H9 (cell line): ENCODE measurements around the gene FADS3. TPM values are rescaled to one million over a fixed set of nuclear protein-coding genes. Genes with fewer than 3 reads are reported as not detected.

Experiments
- DNase-seq: peaks from one replicate; pipeline ENCODE4 v3.0.0-alpha.2; 2017
- H2AFZ ChIP-seq: one replicate; pipeline ENCODE4 v1.6.1; 2013; ENCODE audit warnings: mild to moderate bottlenecking, low read length, control low read depth, moderate library complexity
- H2AK5ac ChIP-seq: 2 replicates; pipeline ENCODE4 v1.6.1; 2013; ENCODE audit warnings: low read length, control low read depth, mixed read lengths; ENCODE audit not compliant: insufficient read length
- H2BK120ac ChIP-seq: one replicate; pipeline ENCODE4 v1.6.1; 2013; ENCODE audit warnings: low read depth, mild to moderate bottlenecking, low read length, control low read depth, inconsistent platforms; ENCODE audit not compliant: poor library complexity, severe bottlenecking
- H2BK12ac ChIP-seq: 2 replicates; pipeline ENCODE4 v1.6.1; 2013; ENCODE audit warnings: low read length, control low read depth, mixed read lengths, low read depth; ENCODE audit not compliant: insufficient read length
- H2BK15ac ChIP-seq: 2 replicates; pipeline ENCODE4 v1.6.1; 2013; ENCODE audit warnings: low read depth, low read length, control low read depth
- H2BK20ac ChIP-seq: one replicate; pipeline ENCODE4 v1.6.1; 2013; ENCODE audit warnings: low read depth, mild to moderate bottlenecking, low read length, control low read depth, inconsistent platforms; ENCODE audit not compliant: poor library complexity, severe bottlenecking
- H2BK5ac ChIP-seq: 2 replicates; pipeline ENCODE4 v1.6.1; 2013; ENCODE audit warnings: low read length, control low read depth, mixed read lengths; ENCODE audit not compliant: insufficient read length
- H3K14ac ChIP-seq: 2 replicates; pipeline ENCODE4 v1.6.1; 2013; ENCODE audit warnings: low read length, control low read depth; ENCODE audit not compliant: insufficient read depth
- H3K18ac ChIP-seq: 2 replicates; pipeline ENCODE4 v1.6.1; 2013; ENCODE audit warnings: low read depth, mild to moderate bottlenecking, mixed read lengths, low read length, control low read depth; ENCODE audit not compliant: insufficient read length
- H3K23ac ChIP-seq: 2 replicates; pipeline ENCODE4 v1.6.1; 2013; ENCODE audit warnings: low read length, control low read depth, mixed read lengths, low read depth; ENCODE audit not compliant: insufficient read length
- H3K23me2 ChIP-seq: 2 replicates; pipeline ENCODE4 v1.6.1; 2013; ENCODE audit warnings: low read depth, mild to moderate bottlenecking, mixed read lengths, low read length, control low read depth; ENCODE audit not compliant: insufficient read length, poor library complexity, severe bottlenecking
- H3K27ac ChIP-seq: 2 replicates; pipeline ENCODE4 v1.5.1; 2013; ENCODE audit warnings: low read length, control low read depth, mixed read lengths, low read depth; ENCODE audit not compliant: insufficient read length
- H3K27me3 ChIP-seq: 2 replicates; pipeline ENCODE4 v1.6.1; 2013; ENCODE audit warnings: low read length, control low read depth, inconsistent platforms; ENCODE audit not compliant: insufficient read depth
- H3K4ac ChIP-seq: 2 replicates; pipeline ENCODE4 v1.6.1; 2013; ENCODE audit warnings: low read depth, mild to moderate bottlenecking, control low read depth, inconsistent platforms, low read length, moderate library complexity
- H3K4me1 ChIP-seq: 2 replicates; pipeline ENCODE4 v1.6.1; 2013; ENCODE audit warnings: low read length, control low read depth, inconsistent platforms; ENCODE audit not compliant: insufficient read depth
- H3K4me2 ChIP-seq: 2 replicates; pipeline ENCODE4 v1.6.1; 2013; ENCODE audit warnings: low read length, control low read depth, mixed read lengths; ENCODE audit not compliant: insufficient read length, insufficient read depth
- H3K56ac ChIP-seq: 2 replicates; pipeline ENCODE4 v1.6.1; 2013; ENCODE audit warnings: low read depth, mild to moderate bottlenecking, mixed read lengths, low read length, control low read depth; ENCODE audit not compliant: insufficient read length
- H3K79me1 ChIP-seq: 2 replicates; pipeline ENCODE4 v1.6.1; 2013; ENCODE audit warnings: low read depth, mild to moderate bottlenecking, moderate library complexity, low read length, control low read depth, inconsistent platforms; ENCODE audit not compliant: insufficient read depth, poor library complexity, severe bottlenecking
- H3K79me2 ChIP-seq: 2 replicates; pipeline ENCODE4 v1.6.1; 2013; ENCODE audit warnings: low read length, control low read depth, inconsistent platforms; ENCODE audit not compliant: insufficient read depth
- H3K9ac ChIP-seq: 2 replicates; pipeline ENCODE4 v1.6.1; 2013; ENCODE audit warnings: low read length, control low read depth, mixed read lengths; ENCODE audit not compliant: insufficient read length; ENCODE audit errors: extremely low read depth
- H3K9me3 ChIP-seq: one replicate; pipeline ENCODE4 v1.6.1; 2013; ENCODE audit warnings: low read depth, low read length, inconsistent platforms; ENCODE audit not compliant: control insufficient read depth
- H3T11ph ChIP-seq: one replicate; pipeline ENCODE4 v1.6.1; 2013; ENCODE audit warnings: mild to moderate bottlenecking, low read length, control low read depth, inconsistent platforms
- H4K20me1 ChIP-seq: one replicate; pipeline ENCODE4 v1.6.1; 2013; ENCODE audit not compliant: control insufficient read depth, insufficient read length, insufficient read depth
- H4K5ac ChIP-seq: 2 replicates; pipeline ENCODE4 v1.6.1; 2013; ENCODE audit warnings: low read depth, mild to moderate bottlenecking, mixed read lengths, low read length, control low read depth; ENCODE audit not compliant: insufficient read length
- H4K8ac ChIP-seq: replicated peaks from 2 replicates; pipeline ENCODE4 v1.6.1; 2013; ENCODE audit warnings: low read length, control low read depth, mixed read lengths, low read depth; ENCODE audit not compliant: insufficient read length
- H4K91ac ChIP-seq: 2 replicates; pipeline ENCODE4 v1.6.1; 2013; ENCODE audit warnings: low read depth, mild to moderate bottlenecking, moderate library complexity, mixed read lengths, low read length, control low read depth; ENCODE audit not compliant: insufficient read length
- H3K27ac Mint-ChIP-seq, 3 experiments: 2 replicates in 2 of 3; 3 replicates in 1 of 3; pipeline ENCODE4 v1.8.0; 2020 to 2021; ENCODE audit warnings: mixed read lengths in 3 of 3, mild to moderate bottlenecking in 1 of 3, moderate library complexity in 1 of 3
- H3K27me3 Mint-ChIP-seq: 2 replicates; pipeline ENCODE4 v1.8.0; 2021; ENCODE audit warnings: low read depth, mild to moderate bottlenecking, moderate library complexity, mixed read lengths
- H3K36me3 Mint-ChIP-seq, 3 experiments: 2 replicates in 2 of 3; 3 replicates in 1 of 3; pipeline ENCODE4 v1.8.0; 2020 to 2021; ENCODE audit warnings: low read depth in 3 of 3, mixed read lengths in 3 of 3; ENCODE audit not compliant: insufficient read depth in 1 of 3
- H3K4me1 Mint-ChIP-seq, 2 experiments: 2 replicates each; pipeline ENCODE4 v1.8.0; 2020; ENCODE audit warnings: mixed read lengths in 2 of 2
- H3K4me3 Mint-ChIP-seq, 2 experiments: 2 replicates in 1 of 2; 3 replicates in 1 of 2; pipeline ENCODE4 v1.8.0; 2020 to 2021; ENCODE audit warnings: mild to moderate bottlenecking in 2 of 2, mixed read lengths in 2 of 2, moderate library complexity in 1 of 2
- H3K9me3 Mint-ChIP-seq, 2 experiments: 2 replicates in 1 of 2; 3 replicates in 1 of 2; pipeline ENCODE4 v1.8.0; 2020; ENCODE audit warnings: mild to moderate bottlenecking in 2 of 2, mixed read lengths in 2 of 2, moderate library complexity in 1 of 2
- CTCF ChIP-seq: fragments of 200-600 bp; sonication (generic); conservative IDR thresholded peaks from 3 replicates; pipeline ENCODE4 v1.8.0; 2021; ENCODE audit warnings: antibody characterized with exemption, mild to moderate bottlenecking
- WGBS: extraction: QIAGEN DNeasy Blood & Tissue Kit; methylation state at CpG from one replicate; pipeline ENCODE4 v1.1.7; 2013; ENCODE audit warnings: missing lambda C conversion rate, low lambda C conversion rate, mixed read lengths; ENCODE audit not compliant: insufficient read length; ENCODE audit errors: extremely low coverage; 5-methylcytosine and 5-hydroxymethylcytosine counted together
- total RNA-seq: library from RNA; stranded (reverse); gene quantifications from 2 replicates; pipeline ENCODE4 v1.2.1, GENCODE V29; 2021

Gene FADS3
- total RNA-seq, 1 experiment from 2014 or later: 34.9 TPM

GRCh38 chr11:61862714-61863547 is 28.4 kb downstream of the FADS3 start:
- Histone ChIP-seq H3K14ac (no peak overlapping the region), H2BK15ac (no peak overlapping the region), H3K79me1 (no peaks in the 10 kb centered on the region), H3K9ac (no peak overlapping the region), H3K9me3 (no peaks in the 10 kb centered on the region), H2BK120ac (no peak overlapping the region), H4K91ac (no peak overlapping the region), H3K18ac (no peak overlapping the region), H3K56ac (no peak overlapping the region), H3K4ac (no peak overlapping the region), H3K4me1 (no peaks in the 10 kb centered on the region), H3K27ac (no peak overlapping the region), H3K23ac (no peak overlapping the region), H2BK5ac (no peak overlapping the region), H3K4me2 (no peak overlapping the region), H4K8ac (no peak overlapping the region), H2BK12ac (no peak overlapping the region), H2AK5ac (no peak overlapping the region), H4K5ac (no peak overlapping the region), H2AFZ (no peak overlapping the region), H2BK20ac (no peak overlapping the region), H3K79me2 (no peaks in the 10 kb centered on the region), H4K20me1 (no peaks in the 10 kb centered on the region), H3K23me2 (no peaks in the 10 kb centered on the region), H3K27me3 (no peaks in the 10 kb centered on the region), H3T11ph (no peak overlapping the region)
- Mint-ChIP-seq H3K4me3 (no peak overlapping the region), H3K27ac (no peak overlapping the region), H3K9me3 (no peaks in the 10 kb centered on the region), H3K27me3 (no peaks in the 10 kb centered on the region), H3K4me1 (peaks cover 0 to 4% of the 10 kb centered on the region in 2 experiments; a peak in 1 of 4 replicates), H3K36me3 (peaks cover 50 to 72% (median 69%) of the 10 kb centered on the region in 3 experiments)
- no CpG with 5 or more reads among the region's 18 CpGs for WGBS
- TF ChIP-seq CTCF: no peak
- no peak for DNase-seq
